ENCODE data around the gene SLC52A1.

DNA sequence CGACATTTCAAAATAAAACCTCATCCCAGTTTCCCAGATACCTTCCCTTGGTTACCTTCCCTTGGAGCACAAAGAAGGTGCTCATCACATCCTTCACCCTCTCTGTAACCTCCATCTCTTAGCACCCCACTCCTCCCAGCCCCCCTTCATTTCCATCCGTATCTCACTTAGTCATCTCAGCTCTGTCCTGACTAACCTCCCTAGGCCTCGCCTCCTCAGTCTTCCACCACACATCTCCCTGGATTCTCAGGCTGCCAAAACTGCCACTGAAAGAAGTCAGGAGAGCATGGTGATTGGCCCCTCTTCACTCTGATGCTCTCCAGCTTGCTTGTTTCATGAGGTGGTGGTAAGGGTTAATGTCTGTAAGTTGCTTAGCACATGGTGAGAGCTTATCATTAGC is 45.4 kb upstream of the SLC52A1 start:
- TF ChIP-seq, protein P1, sequence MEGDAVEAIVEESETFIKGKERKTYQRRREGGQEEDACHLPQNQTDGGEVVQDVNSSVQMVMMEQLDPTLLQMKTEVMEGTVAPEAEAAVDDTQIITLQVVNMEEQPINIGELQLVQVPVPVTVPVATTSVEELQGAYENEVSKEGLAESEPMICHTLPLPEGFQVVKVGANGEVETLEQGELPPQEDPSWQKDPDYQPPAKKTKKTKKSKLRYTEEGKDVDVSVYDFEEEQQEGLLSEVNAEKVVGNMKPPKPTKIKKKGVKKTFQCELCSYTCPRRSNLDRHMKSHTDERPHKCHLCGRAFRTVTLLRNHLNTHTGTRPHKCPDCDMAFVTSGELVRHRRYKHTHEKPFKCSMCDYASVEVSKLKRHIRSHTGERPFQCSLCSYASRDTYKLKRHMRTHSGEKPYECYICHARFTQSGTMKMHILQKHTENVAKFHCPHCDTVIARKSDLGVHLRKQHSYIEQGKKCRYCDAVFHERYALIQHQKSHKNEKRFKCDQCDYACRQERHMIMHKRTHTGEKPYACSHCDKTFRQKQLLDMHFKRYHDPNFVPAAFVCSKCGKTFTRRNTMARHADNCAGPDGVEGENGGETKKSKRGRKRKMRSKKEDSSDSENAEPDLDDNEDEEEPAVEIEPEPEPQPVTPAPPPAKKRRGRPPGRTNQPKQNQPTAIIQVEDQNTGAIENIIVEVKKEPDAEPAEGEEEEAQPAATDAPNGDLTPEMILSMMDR (IDR thresholded peaks at IDR 0.05): no peak
- TF ChIP-seq POLR2A (IDR thresholded peaks at IDR 0.05): no peak
